ENCODE measurements around the gene MINDY4. TPM values are rescaled to one million over a fixed set of nuclear protein-coding genes. Genes with fewer than 3 reads are reported as not detected.

The MINDY4 gene
- polyA plus RNA-seq, 3 donors = 0.15 to 0.17 TPM; not detected in 1

DNA sequence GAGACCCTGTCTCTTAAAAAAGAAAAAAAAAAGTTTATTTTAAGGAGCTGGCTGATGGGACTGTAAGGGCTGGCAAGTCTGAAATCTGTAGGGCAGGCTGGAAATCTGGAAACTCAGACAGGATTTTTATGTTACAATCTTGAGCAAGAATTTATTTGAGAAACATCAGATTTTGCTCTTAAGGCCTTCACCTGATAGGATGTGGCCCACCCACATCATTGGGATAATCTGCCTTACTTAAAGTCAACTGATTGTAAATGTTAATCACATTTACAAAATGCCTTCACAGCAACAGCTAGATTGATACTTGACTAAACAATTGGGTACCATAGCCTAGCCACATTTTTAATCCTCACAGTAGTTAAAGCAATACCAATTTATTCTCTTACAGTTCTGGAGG is 11.5 kb downstream of the MINDY4 start:
- peaks cover 5% of the 10 kb centered on the region for H3K4me1 Mint-ChIP-seq
- H3K36me3 Mint-ChIP-seq = no peaks in the 10 kb centered on the region
- H3K27ac ChIP-seq (ENCODE audit: low read depth in 1 of 2, low read length in 2 of 2) = no peak overlapping the region
- H3K9ac ChIP-seq (ENCODE audit: insufficient read depth, low read length, poor library complexity, severe bottlenecking) = no peak overlapping the region
- no peak overlapping the region for H3K4me3 ChIP-seq (replicated peaks in 1 of 3; ENCODE audit: low read depth in 2 of 3, low read length in 3 of 3)
- H3K27me3 ChIP-seq (ENCODE audit: control insufficient read depth in 2 of 2, insufficient read depth in 2 of 2, low read length in 2 of 2) = no peaks in the 10 kb centered on the region
- H3K4me3 Mint-ChIP-seq = no peak overlapping the region
- no peaks in the 10 kb centered on the region for H3K9me3 ChIP-seq (replicated peaks in 1 of 2; ENCODE audit: control insufficient read depth in 1 of 2, insufficient read depth in 1 of 2, low read length in 2 of 2)
- H3K27ac Mint-ChIP-seq = no peak overlapping the region
- H4K20me1 ChIP-seq (ENCODE audit: insufficient read depth, low read length) = no peaks in the 10 kb centered on the region
- no peak overlapping the region for H2AFZ ChIP-seq (ENCODE audit: insufficient read depth, low read depth, low read length, poor library complexity, severe bottlenecking)
- TF ChIP-seq, protein P1, sequence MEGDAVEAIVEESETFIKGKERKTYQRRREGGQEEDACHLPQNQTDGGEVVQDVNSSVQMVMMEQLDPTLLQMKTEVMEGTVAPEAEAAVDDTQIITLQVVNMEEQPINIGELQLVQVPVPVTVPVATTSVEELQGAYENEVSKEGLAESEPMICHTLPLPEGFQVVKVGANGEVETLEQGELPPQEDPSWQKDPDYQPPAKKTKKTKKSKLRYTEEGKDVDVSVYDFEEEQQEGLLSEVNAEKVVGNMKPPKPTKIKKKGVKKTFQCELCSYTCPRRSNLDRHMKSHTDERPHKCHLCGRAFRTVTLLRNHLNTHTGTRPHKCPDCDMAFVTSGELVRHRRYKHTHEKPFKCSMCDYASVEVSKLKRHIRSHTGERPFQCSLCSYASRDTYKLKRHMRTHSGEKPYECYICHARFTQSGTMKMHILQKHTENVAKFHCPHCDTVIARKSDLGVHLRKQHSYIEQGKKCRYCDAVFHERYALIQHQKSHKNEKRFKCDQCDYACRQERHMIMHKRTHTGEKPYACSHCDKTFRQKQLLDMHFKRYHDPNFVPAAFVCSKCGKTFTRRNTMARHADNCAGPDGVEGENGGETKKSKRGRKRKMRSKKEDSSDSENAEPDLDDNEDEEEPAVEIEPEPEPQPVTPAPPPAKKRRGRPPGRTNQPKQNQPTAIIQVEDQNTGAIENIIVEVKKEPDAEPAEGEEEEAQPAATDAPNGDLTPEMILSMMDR (IDR thresholded peaks at IDR 0.05) = no peak
- intact Hi-C loops (cut with micrococcal nuclease) = no loop called here
- H3K79me2 ChIP-seq (ENCODE audit: insufficient read depth, low read length) = no peaks in the 10 kb centered on the region
- no peaks in the 10 kb centered on the region for H3K36me3 ChIP-seq (replicated peaks in 1 of 2; ENCODE audit: control insufficient read depth in 1 of 2, insufficient read depth in 2 of 2, low read length in 2 of 2)
- no peak overlapping the region for H3K4me2 ChIP-seq (replicated peaks; ENCODE audit: extremely low read depth, low read length, poor library complexity, severe bottlenecking)
- no peaks in the 10 kb centered on the region for H3K9me3 Mint-ChIP-seq
- no peaks in the 10 kb centered on the region for H3K4me1 ChIP-seq (ENCODE audit: control insufficient read depth in 1 of 2, insufficient read depth in 2 of 2, low read length in 2 of 2)
- peaks cover 0 to 2% (median 0%) of the 10 kb centered on the region in 3 donors for H3K27me3 Mint-ChIP-seq (ENCODE audit: low read depth in 3 of 3)
- DNase-seq = no peak

DNA sequence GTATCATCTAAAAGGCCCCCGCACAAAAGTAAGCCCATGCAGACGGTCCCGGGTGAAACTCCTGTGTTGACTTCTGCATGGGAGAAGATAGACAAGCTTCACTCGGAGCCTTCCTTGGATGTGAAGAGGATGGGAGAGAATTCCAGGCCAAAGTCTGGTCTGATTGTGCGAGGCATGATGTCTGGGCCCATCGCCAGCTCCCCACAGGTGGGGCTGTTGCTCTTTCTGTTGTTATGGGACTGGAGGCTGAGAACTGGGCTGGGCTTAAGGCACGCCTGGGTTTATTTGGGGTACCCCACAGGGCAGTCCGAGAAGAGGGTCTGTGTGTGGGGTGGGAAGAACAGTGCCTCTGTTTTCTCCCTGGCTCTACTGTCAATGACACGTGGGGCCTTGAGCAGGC is 14.6 kb downstream of the MINDY4 start:
- WGBS (ENCODE audit: insufficient coverage) = 97% methylated on average over 8 of the region's 9 CpGs
- H3K9me3 Mint-ChIP-seq = no peaks in the 10 kb centered on the region
- H2AFZ ChIP-seq (ENCODE audit: insufficient read depth, low read depth, low read length, poor library complexity, severe bottlenecking) = no peak overlapping the region
- H3K4me1 ChIP-seq (ENCODE audit: control insufficient read depth in 1 of 2, insufficient read depth in 2 of 2, low read length in 2 of 2) = no peaks in the 10 kb centered on the region
- H4K20me1 ChIP-seq (ENCODE audit: insufficient read depth, low read length) = no peaks in the 10 kb centered on the region
- no peak overlapping the region for H3K4me2 ChIP-seq (replicated peaks; ENCODE audit: extremely low read depth, low read length, poor library complexity, severe bottlenecking)
- no peak overlapping the region for H3K4me3 Mint-ChIP-seq
- H3K9ac ChIP-seq (ENCODE audit: insufficient read depth, low read length, poor library complexity, severe bottlenecking) = no peak overlapping the region
- no peak for DNase-seq
- H3K27ac Mint-ChIP-seq = no peak overlapping the region
- intact Hi-C loops (cut with micrococcal nuclease) = no loop called here
- no peaks in the 10 kb centered on the region for H3K36me3 ChIP-seq (replicated peaks in 1 of 2; ENCODE audit: control insufficient read depth in 1 of 2, insufficient read depth in 2 of 2, low read length in 2 of 2)
- H3K79me2 ChIP-seq (ENCODE audit: insufficient read depth, low read length) = no peaks in the 10 kb centered on the region
- H3K4me1 Mint-ChIP-seq = peaks cover 5% of the 10 kb centered on the region
- H3K4me3 ChIP-seq (replicated peaks in 1 of 3; ENCODE audit: low read depth in 2 of 3, low read length in 3 of 3) = no peak overlapping the region
- no peak overlapping the region for H3K27ac ChIP-seq (ENCODE audit: low read depth in 1 of 2, low read length in 2 of 2)
- H3K9me3 ChIP-seq (replicated peaks in 1 of 2; ENCODE audit: control insufficient read depth in 1 of 2, insufficient read depth in 1 of 2, low read length in 2 of 2) = no peaks in the 10 kb centered on the region
- H3K36me3 Mint-ChIP-seq = no peaks in the 10 kb centered on the region
- TF ChIP-seq, protein P1 (IDR thresholded peaks at IDR 0.05) = no peak
- H3K27me3 Mint-ChIP-seq (ENCODE audit: low read depth in 3 of 3) = peaks cover 0 to 2% (median 0%) of the 10 kb centered on the region in 3 donors
- H3K27me3 ChIP-seq (ENCODE audit: control insufficient read depth in 2 of 2, insufficient read depth in 2 of 2, low read length in 2 of 2) = no peaks in the 10 kb centered on the region
